H9 (cell line): ENCODE measurements around the gene NALCN. TPM values are rescaled to one million over a fixed set of nuclear protein-coding genes. Genes with fewer than 3 reads are reported as not detected.

Experiments used
- DNase-seq: peaks from one replicate; pipeline ENCODE4 v3.0.0-alpha.2; 2017
- H2AFZ ChIP-seq: one replicate; pipeline ENCODE4 v1.6.1; 2013; ENCODE audit warnings: mild to moderate bottlenecking, low read length, control low read depth, moderate library complexity
- H2AK5ac ChIP-seq: 2 replicates; pipeline ENCODE4 v1.6.1; 2013; ENCODE audit warnings: low read length, control low read depth, mixed read lengths; ENCODE audit not compliant: insufficient read length
- H2BK120ac ChIP-seq: one replicate; pipeline ENCODE4 v1.6.1; 2013; ENCODE audit warnings: low read depth, mild to moderate bottlenecking, low read length, control low read depth, inconsistent platforms; ENCODE audit not compliant: poor library complexity, severe bottlenecking
- H2BK12ac ChIP-seq: 2 replicates; pipeline ENCODE4 v1.6.1; 2013; ENCODE audit warnings: low read length, control low read depth, mixed read lengths, low read depth; ENCODE audit not compliant: insufficient read length
- H2BK15ac ChIP-seq: 2 replicates; pipeline ENCODE4 v1.6.1; 2013; ENCODE audit warnings: low read depth, low read length, control low read depth
- H2BK20ac ChIP-seq: one replicate; pipeline ENCODE4 v1.6.1; 2013; ENCODE audit warnings: low read depth, mild to moderate bottlenecking, low read length, control low read depth, inconsistent platforms; ENCODE audit not compliant: poor library complexity, severe bottlenecking
- H2BK5ac ChIP-seq: 2 replicates; pipeline ENCODE4 v1.6.1; 2013; ENCODE audit warnings: low read length, control low read depth, mixed read lengths; ENCODE audit not compliant: insufficient read length
- H3K14ac ChIP-seq: 2 replicates; pipeline ENCODE4 v1.6.1; 2013; ENCODE audit warnings: low read length, control low read depth; ENCODE audit not compliant: insufficient read depth
- H3K18ac ChIP-seq: 2 replicates; pipeline ENCODE4 v1.6.1; 2013; ENCODE audit warnings: low read depth, mild to moderate bottlenecking, mixed read lengths, low read length, control low read depth; ENCODE audit not compliant: insufficient read length
- H3K23ac ChIP-seq: 2 replicates; pipeline ENCODE4 v1.6.1; 2013; ENCODE audit warnings: low read length, control low read depth, mixed read lengths, low read depth; ENCODE audit not compliant: insufficient read length
- H3K23me2 ChIP-seq: 2 replicates; pipeline ENCODE4 v1.6.1; 2013; ENCODE audit warnings: low read depth, mild to moderate bottlenecking, mixed read lengths, low read length, control low read depth; ENCODE audit not compliant: insufficient read length, poor library complexity, severe bottlenecking
- H3K27ac ChIP-seq: 2 replicates; pipeline ENCODE4 v1.5.1; 2013; ENCODE audit warnings: low read length, control low read depth, mixed read lengths, low read depth; ENCODE audit not compliant: insufficient read length
- H3K27me3 ChIP-seq: 2 replicates; pipeline ENCODE4 v1.6.1; 2013; ENCODE audit warnings: low read length, control low read depth, inconsistent platforms; ENCODE audit not compliant: insufficient read depth
- H3K4ac ChIP-seq: 2 replicates; pipeline ENCODE4 v1.6.1; 2013; ENCODE audit warnings: low read depth, mild to moderate bottlenecking, control low read depth, inconsistent platforms, low read length, moderate library complexity
- H3K4me1 ChIP-seq: 2 replicates; pipeline ENCODE4 v1.6.1; 2013; ENCODE audit warnings: low read length, control low read depth, inconsistent platforms; ENCODE audit not compliant: insufficient read depth
- H3K4me2 ChIP-seq: 2 replicates; pipeline ENCODE4 v1.6.1; 2013; ENCODE audit warnings: low read length, control low read depth, mixed read lengths; ENCODE audit not compliant: insufficient read length, insufficient read depth
- H3K56ac ChIP-seq: 2 replicates; pipeline ENCODE4 v1.6.1; 2013; ENCODE audit warnings: low read depth, mild to moderate bottlenecking, mixed read lengths, low read length, control low read depth; ENCODE audit not compliant: insufficient read length
- H3K79me1 ChIP-seq: 2 replicates; pipeline ENCODE4 v1.6.1; 2013; ENCODE audit warnings: low read depth, mild to moderate bottlenecking, moderate library complexity, low read length, control low read depth, inconsistent platforms; ENCODE audit not compliant: insufficient read depth, poor library complexity, severe bottlenecking
- H3K79me2 ChIP-seq: 2 replicates; pipeline ENCODE4 v1.6.1; 2013; ENCODE audit warnings: low read length, control low read depth, inconsistent platforms; ENCODE audit not compliant: insufficient read depth
- H3K9ac ChIP-seq: 2 replicates; pipeline ENCODE4 v1.6.1; 2013; ENCODE audit warnings: low read length, control low read depth, mixed read lengths; ENCODE audit not compliant: insufficient read length; ENCODE audit errors: extremely low read depth
- H3K9me3 ChIP-seq: one replicate; pipeline ENCODE4 v1.6.1; 2013; ENCODE audit warnings: low read depth, low read length, inconsistent platforms; ENCODE audit not compliant: control insufficient read depth
- H3T11ph ChIP-seq: one replicate; pipeline ENCODE4 v1.6.1; 2013; ENCODE audit warnings: mild to moderate bottlenecking, low read length, control low read depth, inconsistent platforms
- H4K20me1 ChIP-seq: one replicate; pipeline ENCODE4 v1.6.1; 2013; ENCODE audit not compliant: control insufficient read depth, insufficient read length, insufficient read depth
- H4K5ac ChIP-seq: 2 replicates; pipeline ENCODE4 v1.6.1; 2013; ENCODE audit warnings: low read depth, mild to moderate bottlenecking, mixed read lengths, low read length, control low read depth; ENCODE audit not compliant: insufficient read length
- H4K8ac ChIP-seq: replicated peaks from 2 replicates; pipeline ENCODE4 v1.6.1; 2013; ENCODE audit warnings: low read length, control low read depth, mixed read lengths, low read depth; ENCODE audit not compliant: insufficient read length
- H4K91ac ChIP-seq: 2 replicates; pipeline ENCODE4 v1.6.1; 2013; ENCODE audit warnings: low read depth, mild to moderate bottlenecking, moderate library complexity, mixed read lengths, low read length, control low read depth; ENCODE audit not compliant: insufficient read length
- H3K27ac Mint-ChIP-seq, 3 experiments: 2 replicates in 2 of 3; 3 replicates in 1 of 3; pipeline ENCODE4 v1.8.0; 2020 to 2021; ENCODE audit warnings: mixed read lengths in 3 of 3, mild to moderate bottlenecking in 1 of 3, moderate library complexity in 1 of 3
- H3K27me3 Mint-ChIP-seq: 2 replicates; pipeline ENCODE4 v1.8.0; 2021; ENCODE audit warnings: low read depth, mild to moderate bottlenecking, moderate library complexity, mixed read lengths
- H3K36me3 Mint-ChIP-seq, 3 experiments: 2 replicates in 2 of 3; 3 replicates in 1 of 3; pipeline ENCODE4 v1.8.0; 2020 to 2021; ENCODE audit warnings: low read depth in 3 of 3, mixed read lengths in 3 of 3; ENCODE audit not compliant: insufficient read depth in 1 of 3
- H3K4me1 Mint-ChIP-seq, 2 experiments: 2 replicates each; pipeline ENCODE4 v1.8.0; 2020; ENCODE audit warnings: mixed read lengths in 2 of 2
- H3K4me3 Mint-ChIP-seq, 2 experiments: 2 replicates in 1 of 2; 3 replicates in 1 of 2; pipeline ENCODE4 v1.8.0; 2020 to 2021; ENCODE audit warnings: mild to moderate bottlenecking in 2 of 2, mixed read lengths in 2 of 2, moderate library complexity in 1 of 2
- H3K9me3 Mint-ChIP-seq, 2 experiments: 2 replicates in 1 of 2; 3 replicates in 1 of 2; pipeline ENCODE4 v1.8.0; 2020; ENCODE audit warnings: mild to moderate bottlenecking in 2 of 2, mixed read lengths in 2 of 2, moderate library complexity in 1 of 2
- CTCF ChIP-seq: fragments of 200-600 bp; sonication (generic); conservative IDR thresholded peaks from 3 replicates; pipeline ENCODE4 v1.8.0; 2021; ENCODE audit warnings: antibody characterized with exemption, mild to moderate bottlenecking
- WGBS: extraction: QIAGEN DNeasy Blood & Tissue Kit; methylation state at CpG from one replicate; pipeline ENCODE4 v1.1.7; 2013; ENCODE audit warnings: missing lambda C conversion rate, low lambda C conversion rate, mixed read lengths; ENCODE audit not compliant: insufficient read length; ENCODE audit errors: extremely low coverage; 5-methylcytosine and 5-hydroxymethylcytosine counted together
- total RNA-seq: library from RNA; stranded (reverse); gene quantifications from 2 replicates; pipeline ENCODE4 v1.2.1, GENCODE V29; 2021

NALCN gene
- total RNA-seq, 1 experiment from 2014 or later, result 0.09 TPM

GRCh38 chr13:101429733-101430132, 13.4 kb upstream of the NALCN start:
- Histone ChIP-seq H2AK5ac (no peak overlapping the region), H3K56ac (no peak overlapping the region), H4K91ac (no peak overlapping the region), H3K4me1 (no peaks in the 10 kb centered on the region), H4K5ac (no peak overlapping the region), H3K18ac (no peak overlapping the region), H3K79me2 (no peaks in the 10 kb centered on the region), H3K14ac (no peak overlapping the region), H3T11ph (no peak overlapping the region), H2BK12ac (no peak overlapping the region), H3K27ac (no peak overlapping the region), H3K9ac (no peak overlapping the region), H3K4me2 (no peak overlapping the region), H2AFZ (no peak overlapping the region), H4K20me1 (no peaks in the 10 kb centered on the region), H3K4ac (no peak overlapping the region), H2BK5ac (no peak overlapping the region), H2BK20ac (no peak overlapping the region), H3K79me1 (no peaks in the 10 kb centered on the region), H3K23me2 (no peaks in the 10 kb centered on the region), H4K8ac (no peak overlapping the region), H3K9me3 (no peaks in the 10 kb centered on the region), H2BK15ac (no peak overlapping the region), H3K27me3 (no peaks in the 10 kb centered on the region), H2BK120ac (no peak overlapping the region), H3K23ac (no peak overlapping the region)
- no peaks in the 10 kb centered on the region for H3K9me3 Mint-ChIP-seq
- H3K27ac Mint-ChIP-seq, result no peak overlapping the region
- H3K4me1 Mint-ChIP-seq, result no peaks in the 10 kb centered on the region
- WGBS, result no CpG with 5 or more reads among the region's 3 CpGs
- DNase-seq, result no peak
- no peak overlapping the region for H3K4me3 Mint-ChIP-seq
- no peaks in the 10 kb centered on the region for H3K36me3 Mint-ChIP-seq
- H3K27me3 Mint-ChIP-seq, result no peaks in the 10 kb centered on the region
- no peak for TF ChIP-seq CTCF
